Endothelial cell of umbilical vein (primary cell): Measurements from ENCODE around the gene EPS8L1. TPM values are rescaled to one million over a fixed set of nuclear protein-coding genes. Genes with fewer than 3 reads are reported as not detected.
A peak's percentile ranks its signal among the peaks of the same experiment; 100 is the strongest.

Experiments used
- BruUV-seq: library from RNA; stranded (reverse); fragments of 400-500 nt; replicated peaks from 2 replicates; lab custom pipeline; 2021; lab: Mats Ljungman, UMichigan
- CTCF ChIA-PET: fragments of 300-600, 350-600 bp; sonication (Branson Sonifier 250); formaldehyde crosslinking; loops from one replicate; lab custom pipeline; 2021; ENCODE audit warnings: antibody characterized with exemption, inconsistent platforms; lab: Charles Lee
- POLR2A ChIA-PET: fragments of 300-600, 350-600 bp; sonication (Branson Sonifier 250); formaldehyde crosslinking; loops from one replicate; lab custom pipeline; 2021; ENCODE audit warnings: antibody characterized with exemption, inconsistent platforms; lab: Charles Lee
- DNase-seq: peaks from one replicate; pipeline ENCODE4 v3.0.0-alpha.2; 2011; ENCODE audit warnings: low read depth, low spot score
- FAIRE-seq: peaks from 2 replicates; lab custom pipeline; 2011; peaks lifted over from hg19 to GRCh38; lab: Jason Lieb, UNC
- H2AFZ ChIP-seq: 2 replicates; pipeline ENCODE4 v1.6.0; 2012; ENCODE audit warnings: low read depth, low read length, control low read depth, inconsistent platforms
- H3K27ac ChIP-seq: 2 replicates; pipeline ENCODE4 v1.5.1; 2011; ENCODE audit warnings: low read depth, mild to moderate bottlenecking, control low read depth, low read length, moderate library complexity; ENCODE audit not compliant: insufficient read depth
- H3K27me3 ChIP-seq, 2 experiments: 2 replicates each; pipeline versions ENCODE4 v1.6.0 to v1.6.1; 2011; ENCODE audit warnings: low read length in 2 of 2, mixed read lengths in 1 of 2; ENCODE audit not compliant: control insufficient read depth in 2 of 2, insufficient read depth in 2 of 2
- H3K36me3 ChIP-seq, 2 experiments: 2 replicates in 1 of 2; 3 replicates in 1 of 2; pipeline ENCODE4 v1.5.1; 2011; ENCODE audit warnings: low read length in 2 of 2, mild to moderate bottlenecking in 1 of 2, moderate library complexity in 1 of 2; ENCODE audit not compliant: control insufficient read depth in 2 of 2, insufficient read depth in 2 of 2; ENCODE audit errors: extremely low read depth in 1 of 2
- H3K4me1 ChIP-seq: 3 replicates; pipeline ENCODE4 v1.5.1; 2011; ENCODE audit warnings: mild to moderate bottlenecking, low read length; ENCODE audit not compliant: control insufficient read depth, insufficient read depth; ENCODE audit errors: extremely low read depth
- H3K4me2 ChIP-seq: 2 replicates; pipeline ENCODE4 v1.6.1; 2011; ENCODE audit warnings: low read length, control low read depth, mixed read lengths; ENCODE audit not compliant: insufficient read depth
- H3K4me3 ChIP-seq, 3 experiments: fragments of 200-600 bp in 1 of 3; sonication (generic), shearing (Covaris generic) in 1 of 3; replicated peaks in 1 of 3; 2 replicates each; pipeline ENCODE4 v1.5.1; 2011 to 2016; ENCODE audit warnings: control low read depth in 3 of 3, low read length in 3 of 3, mild to moderate bottlenecking in 2 of 3, inconsistent platforms in 1 of 3, low read depth in 1 of 3, moderate library complexity in 1 of 3; ENCODE audit not compliant: insufficient read depth in 1 of 3
- H3K79me2 ChIP-seq: 2 replicates; pipeline ENCODE4 v1.6.0; 2012; ENCODE audit warnings: low read length, inconsistent platforms; ENCODE audit not compliant: control insufficient read depth, insufficient read depth
- H3K9ac ChIP-seq: replicated peaks from 2 replicates; pipeline ENCODE3; 2011; ENCODE audit warnings: low read length, control low read depth; ENCODE audit not compliant: insufficient read depth; ENCODE audit errors: extremely low read depth
- H3K9me1 ChIP-seq: replicated peaks from 3 replicates; pipeline ENCODE4 v1.6.0; 2011; ENCODE audit warnings: mild to moderate bottlenecking, low read length; ENCODE audit not compliant: control insufficient read depth, insufficient read depth; ENCODE audit errors: extremely low read depth
- H3K9me3 ChIP-seq: replicated peaks from 2 replicates; pipeline ENCODE4 v1.5.1; 2012; ENCODE audit warnings: low read length, inconsistent platforms; ENCODE audit not compliant: control insufficient read depth, insufficient read depth
- H4K20me1 ChIP-seq: replicated peaks from 2 replicates; pipeline ENCODE3; 2011; ENCODE audit warnings: mild to moderate bottlenecking, low read length; ENCODE audit not compliant: control insufficient read depth, insufficient read depth; ENCODE audit errors: extremely low read depth
- CTCF ChIP-seq, 2 donors: IDR thresholded peaks; 1 replicate in 1 of 2; 2 replicates in 1 of 2; pipeline ENCODE4 v1.5.1; 2011; ENCODE audit warnings: low read length in 2 of 2, mild to moderate bottlenecking in 2 of 2, moderate library complexity in 2 of 2, control low read depth in 1 of 2, inconsistent platforms in 1 of 2, low read depth in 1 of 2; ENCODE audit not compliant: insufficient read depth in 1 of 2; ENCODE audit errors: extremely low read depth in 1 of 2
- EZH2 ChIP-seq: IDR thresholded peaks from 2 replicates; pipeline ENCODE4 v1.6.1; 2012; ENCODE audit warnings: borderline replicate concordance, low read depth, mild to moderate bottlenecking, moderate library complexity, low read length, inconsistent platforms; ENCODE audit not compliant: severe bottlenecking
- FOS ChIP-seq: IDR thresholded peaks from 2 replicates; pipeline ENCODE4 v1.6.1; 2011; ENCODE audit warnings: mild to moderate bottlenecking, low read length, moderate library complexity, borderline replicate concordance; ENCODE audit not compliant: insufficient read depth
- GATA2 ChIP-seq: IDR thresholded peaks from 2 replicates; pipeline ENCODE4 v1.7.0; 2011; ENCODE audit warnings: low read depth, mild to moderate bottlenecking, moderate library complexity, mixed read lengths, low read length; ENCODE audit not compliant: insufficient read length, insufficient read depth
- JUN ChIP-seq: IDR thresholded peaks from 2 replicates; pipeline ENCODE4 v1.6.1; 2011; ENCODE audit warnings: borderline replicate concordance, low read depth; ENCODE audit not compliant: insufficient read length, insufficient read depth
- MYC ChIP-seq: IDR thresholded peaks from one replicate; pipeline ENCODE4 v1.6.1; 2011; ENCODE audit warnings: mild to moderate bottlenecking, low read depth, low read length
- POLR2A ChIP-seq: IDR thresholded peaks from 2 replicates; pipeline ENCODE4 v1.6.1; 2012; ENCODE audit warnings: low read depth, mild to moderate bottlenecking, control low read depth, low read length
- POLR2AphosphoS5 ChIP-seq: IDR thresholded peaks from 2 replicates; pipeline ENCODE4 v1.6.1; 2012; ENCODE audit warnings: low read depth, mild to moderate bottlenecking, control low read depth, low read length, moderate library complexity; ENCODE audit not compliant: insufficient read depth
- dilution Hi-C: fragments of 300-500 bp; cut with MboI; formaldehyde crosslinking; loops from one replicate; pipeline ENCODE4 v1.15.0; 2019; ENCODE audit warnings: low sequenced_read_pairs; ENCODE audit not compliant: extremely low pct_ligation_motif_present
- intact Hi-C: fragments of 100-400 bp; cut with micrococcal nuclease; formaldehyde crosslinking; loops from one replicate; pipeline ENCODE4 v1.10.0; 2022
- polyA plus RNA-seq, 4 experiments: library from polyadenylated mRNA; depleted of rRNA in 3 of 4; stranded (reverse) in 3 of 4; unstranded in 1 of 4; fragments of >200 nt; gene quantifications; 2 replicates each; pipeline versions ENCODE4 v1.2.1 to v1.2.3, GENCODE V29; 2011 to 2012; ENCODE audit warnings: missing spikeins in 1 of 4
- total RNA-seq: library from RNA; stranded (reverse); gene quantifications from 2 replicates; pipeline ENCODE4 v1.2.3, GENCODE V29; 2021
- TF ChIP-seq, protein P1 (sequence below): IDR thresholded peaks from 2 replicates; pipeline ENCODE4 v1.6.1; 2011; ENCODE audit not compliant: insufficient read depth, insufficient read length

Gene EPS8L1
- total and polyA plus RNA-seq, 2 donors (not counting 3 experiments of a cell fraction or from before 2014, with no cell fraction given), result 15.9 to 28.9 TPM

- H3K27ac ChIP-seq, result peak overlapping the region; percentile 57
- H3K79me2 ChIP-seq, result peaks cover 57% of the 10 kb centered on the region
- peaks cover 15% of the 10 kb centered on the region for H3K4me1 ChIP-seq
- BruUV-seq, result no TSS peak
- FAIRE-seq (no peak), DNase-seq (no peak)
- CTCF ChIA-PET, result interaction anchor here (0.7 kb wide), 1 partner anchor 25 kb away, joined by 4 read pairs; no protein-coding TSS in a partner anchor
- no peaks in the 10 kb centered on the region for H3K27me3 ChIP-seq
- POLR2A ChIA-PET, result no interaction called here
- dilution Hi-C loops, result no loop called here
- no peak overlapping the region for H3K4me3 ChIP-seq
- H3K9ac ChIP-seq, result no peak overlapping the region
- intact Hi-C loops, result no loop called here
- TF ChIP-seq JUN (no peak), EZH2 (no peak), FOS (no peak), CTCF (IDR thresholded peaks at IDR 0.05; ENCODE audit: extremely low read depth in 1 of 2, insufficient read depth in 1 of 2, low read depth in 1 of 2, low read length in 2 of 2) (no peak), POLR2A (no peak), MYC (no peak), GATA2 (no peak), POLR2AphosphoS5 (no peak)
- TF ChIP-seq, protein P1, sequence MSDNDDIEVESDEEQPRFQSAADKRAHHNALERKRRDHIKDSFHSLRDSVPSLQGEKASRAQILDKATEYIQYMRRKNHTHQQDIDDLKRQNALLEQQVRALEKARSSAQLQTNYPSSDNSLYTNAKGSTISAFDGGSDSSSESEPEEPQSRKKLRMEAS, result no peak
- H3K4me2 ChIP-seq, result no peak overlapping the region
- H2AFZ ChIP-seq, result no peak overlapping the region
- H3K9me1 ChIP-seq, result no peaks in the 10 kb centered on the region
- no peaks in the 10 kb centered on the region for H4K20me1 ChIP-seq
- no peaks in the 10 kb centered on the region for H3K9me3 ChIP-seq
- peaks cover 0 to 4% of the 10 kb centered on the region in 2 experiments for H3K36me3 ChIP-seq
Observed at GRCh38 chr19:55112777-55113569, 37.3 kb downstream of the EPS8L1 start.
